ENCODE results near the gene GRPEL2.
"Not testable (repeated sequence)": the region's sequence is repeated elsewhere in the genome, so short reads cannot be mapped to it uniquely, and the experiment has no call there.

The GRPEL2 gene

GRCh38 chr5:149379177-149379761 is 34.0 kb downstream of the GRPEL2 start, which contains the start of gene IL17B:
TSS of gene IL17B (minus strand) at chr5:149379292. CDS start at chr5:149379225, 67 bp downstream.
- no peak for FAIRE-seq

- no peak for FAIRE-seq
Observed at GRCh38 chr5:149379818-149380374, 34.6 kb downstream of the GRPEL2 start.

- FAIRE-seq: no peak
Observed at GRCh38 chr5:149380466-149381121, 35.3 kb downstream of the GRPEL2 start.

- no peak for FAIRE-seq
Observed at GRCh38 chr5:149381261-149381985, 36.1 kb downstream of the GRPEL2 start.

GRCh38 chr5:149381986-149382338 is 36.7 kb downstream of the GRPEL2 start:
- FAIRE-seq: no peak

GRCh38 chr5:149382517-149383220 is 37.4 kb downstream of the GRPEL2 start:
- FAIRE-seq: no peak

GRCh38 chr5:149383399-149383798 is 38.1 kb downstream of the GRPEL2 start:
- no peak for FAIRE-seq

- FAIRE-seq: no peak
Observed at GRCh38 chr5:149386166-149386565, 40.9 kb downstream of the GRPEL2 start.

GRCh38 chr5:149387081-149387631 is 41.9 kb downstream of the GRPEL2 start:
- FAIRE-seq: no peak

GRCh38 chr5:149387982-149388381 is 42.7 kb downstream of the GRPEL2 start:
- no peak for FAIRE-seq

GRCh38 chr5:149388498-149389190 is 43.3 kb downstream of the GRPEL2 start:
- FAIRE-seq: no peak

GRCh38 chr5:149389552-149390495 is 44.5 kb downstream of the GRPEL2 start:
- no peak for FAIRE-seq

GRCh38 chr5:149391076-149391475 is 45.8 kb downstream of the GRPEL2 start:
- FAIRE-seq: not testable (repeated sequence)

GRCh38 chr5:149391524-149391923 is 46.2 kb downstream of the GRPEL2 start:
- no peak for FAIRE-seq

- FAIRE-seq: no peak
Observed at GRCh38 chr5:149392718-149393117, 47.4 kb downstream of the GRPEL2 start.

- not testable (repeated sequence) for FAIRE-seq
Observed at GRCh38 chr5:149394996-149395395, 49.7 kb downstream of the GRPEL2 start.

- FAIRE-seq: no peak
Observed at GRCh38 chr5:149397530-149397929, 52.2 kb downstream of the GRPEL2 start.

GRCh38 chr5:149398747-149399266 is 53.5 kb downstream of the GRPEL2 start:
- not testable (repeated sequence) for FAIRE-seq

GRCh38 chr5:149399775-149400174 is 54.5 kb downstream of the GRPEL2 start:
- no peak for FAIRE-seq

GRCh38 chr5:149400304-149400703 is 55.0 kb downstream of the GRPEL2 start:
- FAIRE-seq: no peak

- FAIRE-seq: no peak
Observed at GRCh38 chr5:149401051-149401450, 55.8 kb downstream of the GRPEL2 start.
